ENCODE data around the gene MGAT4B. TPM values are rescaled to one million over a fixed set of nuclear protein-coding genes. Genes with fewer than 3 reads are reported as not detected.

MGAT4B gene
- total RNA-seq, 1 donor from 2014 or later, result 278 TPM

GRCh38 chr5:179816796-179817469 lies 10.3 kb upstream of the MGAT4B start:
- TF ChIP-seq, protein P1, sequence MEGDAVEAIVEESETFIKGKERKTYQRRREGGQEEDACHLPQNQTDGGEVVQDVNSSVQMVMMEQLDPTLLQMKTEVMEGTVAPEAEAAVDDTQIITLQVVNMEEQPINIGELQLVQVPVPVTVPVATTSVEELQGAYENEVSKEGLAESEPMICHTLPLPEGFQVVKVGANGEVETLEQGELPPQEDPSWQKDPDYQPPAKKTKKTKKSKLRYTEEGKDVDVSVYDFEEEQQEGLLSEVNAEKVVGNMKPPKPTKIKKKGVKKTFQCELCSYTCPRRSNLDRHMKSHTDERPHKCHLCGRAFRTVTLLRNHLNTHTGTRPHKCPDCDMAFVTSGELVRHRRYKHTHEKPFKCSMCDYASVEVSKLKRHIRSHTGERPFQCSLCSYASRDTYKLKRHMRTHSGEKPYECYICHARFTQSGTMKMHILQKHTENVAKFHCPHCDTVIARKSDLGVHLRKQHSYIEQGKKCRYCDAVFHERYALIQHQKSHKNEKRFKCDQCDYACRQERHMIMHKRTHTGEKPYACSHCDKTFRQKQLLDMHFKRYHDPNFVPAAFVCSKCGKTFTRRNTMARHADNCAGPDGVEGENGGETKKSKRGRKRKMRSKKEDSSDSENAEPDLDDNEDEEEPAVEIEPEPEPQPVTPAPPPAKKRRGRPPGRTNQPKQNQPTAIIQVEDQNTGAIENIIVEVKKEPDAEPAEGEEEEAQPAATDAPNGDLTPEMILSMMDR (conservative IDR thresholded peaks at IDR 0.05; ENCODE audit: low read depth, low read length), result no peak
- H3K4me3 ChIP-seq (ENCODE audit: low read depth, low read length), result peak overlapping the region; percentile 43
- DNase-seq (ENCODE audit: low read depth), result no peak

DNA sequence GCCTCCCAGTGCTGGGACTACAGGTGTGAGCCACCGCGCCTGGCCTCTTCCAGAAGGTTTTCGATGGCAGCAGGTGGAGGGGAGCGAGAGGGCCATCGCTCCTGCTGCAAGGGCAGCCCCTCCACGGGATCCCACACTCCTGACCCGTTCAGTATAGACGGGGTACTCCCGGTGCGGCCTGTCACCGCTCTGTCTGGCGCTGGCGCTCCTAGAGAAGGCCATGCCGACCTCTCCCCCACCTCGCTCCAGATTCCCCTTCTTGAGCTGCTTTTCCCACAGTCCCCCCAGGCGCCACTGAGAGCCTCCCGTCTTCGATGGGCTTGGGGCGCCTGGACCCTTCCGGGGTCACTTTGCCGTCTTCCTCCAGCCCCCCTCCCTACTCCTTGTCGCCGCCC lies 9.7 kb upstream of the MGAT4B start:
- peak overlapping the region; percentile 43 for H3K4me3 ChIP-seq (ENCODE audit: low read depth, low read length)
- no peak for DNase-seq (ENCODE audit: low read depth)
- TF ChIP-seq, protein P1 (conservative IDR thresholded peaks at IDR 0.05; ENCODE audit: low read depth, low read length), result no peak

GRCh38 chr5:179815491-179816249 lies 9.0 kb upstream of the MGAT4B start:
- DNase-seq (ENCODE audit: low read depth), result no peak
- H3K4me3 ChIP-seq (ENCODE audit: low read depth, low read length), result no peak overlapping the region
- TF ChIP-seq, protein P1 (conservative IDR thresholded peaks at IDR 0.05; ENCODE audit: low read depth, low read length), result no peak

DNA sequence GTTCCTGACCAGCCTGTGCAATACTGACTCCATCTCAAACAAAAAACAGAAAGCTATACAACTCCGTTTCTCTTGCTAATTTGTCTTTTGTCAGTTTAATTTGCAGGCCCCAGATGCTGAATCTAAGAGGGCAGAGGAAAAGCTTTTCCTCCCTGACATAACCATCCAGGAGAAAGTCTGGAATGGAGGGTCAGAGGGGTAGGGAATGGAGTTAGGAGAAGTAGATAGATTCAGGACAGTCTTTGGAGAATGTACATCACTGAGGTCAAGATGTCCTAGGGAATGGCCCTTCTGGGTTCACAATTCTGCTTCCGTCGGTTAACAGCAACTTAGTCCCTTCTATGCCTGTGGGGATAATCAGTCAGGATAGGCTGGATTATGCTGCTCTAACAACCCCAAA lies 7.4 kb upstream of the MGAT4B start:
- TF ChIP-seq, protein P1 (conservative IDR thresholded peaks at IDR 0.05; ENCODE audit: low read depth, low read length), result no peak
- no peak overlapping the region for H3K4me3 ChIP-seq (ENCODE audit: low read depth, low read length)
- DNase-seq (ENCODE audit: low read depth), result no peak

DNA sequence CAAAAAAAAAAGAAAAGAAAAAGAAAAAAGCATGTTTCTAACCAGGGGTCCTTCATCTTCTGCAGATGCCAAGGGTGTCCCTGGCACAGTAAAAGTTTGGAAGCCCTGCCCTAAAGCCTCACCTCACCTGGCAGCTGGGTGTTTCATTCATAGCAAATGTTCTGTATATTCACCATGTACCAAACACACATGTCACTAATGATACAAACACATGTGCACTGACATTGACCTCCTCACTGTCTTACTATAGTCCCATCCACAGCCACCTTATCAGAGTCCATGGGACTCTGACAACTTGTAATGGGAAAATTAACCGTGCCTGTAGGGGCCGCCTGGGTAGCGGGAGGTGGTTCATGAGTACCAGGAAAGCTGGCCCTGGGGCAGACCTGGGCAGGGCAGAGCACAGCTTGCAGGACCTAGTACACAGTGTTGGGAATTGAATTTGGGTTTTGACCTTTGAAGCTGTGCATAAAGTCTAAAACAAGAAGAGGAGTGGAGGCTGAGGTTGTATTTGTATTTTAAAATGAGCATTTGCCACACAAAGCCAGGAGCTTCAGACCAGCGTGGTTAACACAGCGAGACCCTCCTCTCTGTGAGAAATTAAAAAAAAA lies 6.4 kb upstream of the MGAT4B start:
- no peak for DNase-seq (ENCODE audit: low read depth)
- H3K4me3 ChIP-seq (ENCODE audit: low read depth, low read length), result no peak overlapping the region
- TF ChIP-seq, protein P1 (conservative IDR thresholded peaks at IDR 0.05; ENCODE audit: low read depth, low read length), result no peak

DNA sequence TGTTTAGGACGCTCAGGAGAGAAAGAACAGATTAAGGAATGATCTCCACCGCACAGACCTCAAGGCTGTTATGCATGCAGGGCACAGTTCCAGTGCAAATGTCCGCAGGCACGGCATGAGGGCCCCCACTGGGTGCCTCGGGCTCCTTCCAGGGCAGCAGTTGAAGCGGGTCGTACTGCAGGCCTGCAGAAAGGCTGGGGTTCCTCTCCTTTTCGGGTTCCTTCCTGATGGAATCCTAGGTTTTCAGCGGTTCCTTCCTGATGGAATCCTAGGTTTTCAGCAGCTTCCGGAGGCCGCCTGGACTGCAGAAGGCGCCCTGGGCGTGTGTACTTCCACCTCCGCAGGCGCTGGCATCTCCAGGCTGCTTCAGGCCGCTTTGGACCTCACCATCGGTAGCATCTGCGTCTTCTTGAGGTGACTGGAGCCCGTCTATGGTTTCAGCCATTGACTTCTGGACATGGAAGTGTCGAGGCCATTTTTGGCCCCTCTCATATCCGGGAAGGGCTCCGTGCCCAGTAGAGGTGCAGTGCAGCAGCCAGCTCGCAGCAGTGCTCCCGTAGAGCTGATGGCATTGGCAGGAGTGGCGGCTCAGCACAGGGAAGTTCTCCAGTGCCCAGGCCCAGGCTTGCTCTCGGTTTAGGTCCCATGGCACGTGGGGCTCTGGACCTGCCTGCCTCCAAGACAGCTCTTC lies 5.6 kb upstream of the MGAT4B start:
- H3K4me3 ChIP-seq (ENCODE audit: low read depth, low read length), result no peak overlapping the region
- no peak for DNase-seq (ENCODE audit: low read depth)
- TF ChIP-seq, protein P1 (conservative IDR thresholded peaks at IDR 0.05; ENCODE audit: low read depth, low read length), result no peak
